Measurements from ENCODE around the gene CYB5D1. TPM values are rescaled to one million over a fixed set of nuclear protein-coding genes. Genes with fewer than 3 reads are reported as not detected.

The CYB5D1 gene
- total RNA-seq, 2 experiments from 2014 or later = 18.1 to 24.8 TPM

GRCh38 chr17:7834957-7835813, 22.6 kb upstream of the CYB5D1 start:
- Histone ChIP-seq H3K9me3 (ENCODE audit: low read length) (no peaks in the 10 kb centered on the region), H3K4me2 (ENCODE audit: low read length) (peak overlapping the region; percentile 93), H3K27ac (ENCODE audit: low read depth, low read length, poor library complexity, severe bottlenecking) (peak overlapping the region; percentile 91), H3K4me1 (ENCODE audit: insufficient read depth, low read length, poor library complexity, severe bottlenecking) (peaks cover 40% of the 10 kb centered on the region), H2AFZ (ENCODE audit: low read length) (peak overlapping the region; percentile 42; the same call in 1 of the 2 replicates), H3K36me3 (ENCODE audit: insufficient read depth, low read length) (peaks cover 1% of the 10 kb centered on the region; the same call in 1 of the 2 replicates), H3K9me2 (ENCODE audit: insufficient read depth, low read length) (no peaks in the 10 kb centered on the region), H4K20me1 (ENCODE audit: insufficient read depth, low read length) (no peaks in the 10 kb centered on the region), H3K4me3 (ENCODE audit: low read depth, low read length, poor library complexity, severe bottlenecking) (peak overlapping the region; percentile 78), H3K79me2 (ENCODE audit: insufficient read depth, low read depth, low read length) (peaks cover 26% of the 10 kb centered on the region; the same call in 1 of the 2 replicates)
- POLR2A ChIA-PET = interaction anchor here (0.7 to 1.5 kb wide), 3 partner anchors 10 to 353 kb away, joined by 3 to 6 read pairs (median 5); partner anchors contain the start of gene TP53
- BruUV-seq (replicated peaks) = no TSS peak
- CTCF ChIA-PET (ENCODE audit: unreplicated experiment) = interaction anchor here (0.5 to 1.2 kb wide), 4 partner anchors 10 to 317 kb away, joined by 3 to 9 read pairs (median 4); partner anchors contain the start of gene PER1
- peak; percentile 95 for DNase-seq (ENCODE audit: low spot score)
- intact Hi-C loops (cut with micrococcal nuclease; ENCODE audit: unreplicated experiment) = loop anchor here (1.0 to 10.0 kb wide), 8 partner anchors 8 to 583 kb away; partner anchors contain the start of genes CTDNEP1, ELP5, HES7 and NAA38
- TF ChIP-seq, protein P1, sequence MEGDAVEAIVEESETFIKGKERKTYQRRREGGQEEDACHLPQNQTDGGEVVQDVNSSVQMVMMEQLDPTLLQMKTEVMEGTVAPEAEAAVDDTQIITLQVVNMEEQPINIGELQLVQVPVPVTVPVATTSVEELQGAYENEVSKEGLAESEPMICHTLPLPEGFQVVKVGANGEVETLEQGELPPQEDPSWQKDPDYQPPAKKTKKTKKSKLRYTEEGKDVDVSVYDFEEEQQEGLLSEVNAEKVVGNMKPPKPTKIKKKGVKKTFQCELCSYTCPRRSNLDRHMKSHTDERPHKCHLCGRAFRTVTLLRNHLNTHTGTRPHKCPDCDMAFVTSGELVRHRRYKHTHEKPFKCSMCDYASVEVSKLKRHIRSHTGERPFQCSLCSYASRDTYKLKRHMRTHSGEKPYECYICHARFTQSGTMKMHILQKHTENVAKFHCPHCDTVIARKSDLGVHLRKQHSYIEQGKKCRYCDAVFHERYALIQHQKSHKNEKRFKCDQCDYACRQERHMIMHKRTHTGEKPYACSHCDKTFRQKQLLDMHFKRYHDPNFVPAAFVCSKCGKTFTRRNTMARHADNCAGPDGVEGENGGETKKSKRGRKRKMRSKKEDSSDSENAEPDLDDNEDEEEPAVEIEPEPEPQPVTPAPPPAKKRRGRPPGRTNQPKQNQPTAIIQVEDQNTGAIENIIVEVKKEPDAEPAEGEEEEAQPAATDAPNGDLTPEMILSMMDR (conservative IDR thresholded peaks at IDR 0.05; ENCODE audit: low read length) = peak; percentile 81
- TF ChIP-seq EZH2phosphoT487 (IDR thresholded peaks at IDR 0.05; ENCODE audit: borderline replicate concordance, low read depth, low read length) = no peak

DNA sequence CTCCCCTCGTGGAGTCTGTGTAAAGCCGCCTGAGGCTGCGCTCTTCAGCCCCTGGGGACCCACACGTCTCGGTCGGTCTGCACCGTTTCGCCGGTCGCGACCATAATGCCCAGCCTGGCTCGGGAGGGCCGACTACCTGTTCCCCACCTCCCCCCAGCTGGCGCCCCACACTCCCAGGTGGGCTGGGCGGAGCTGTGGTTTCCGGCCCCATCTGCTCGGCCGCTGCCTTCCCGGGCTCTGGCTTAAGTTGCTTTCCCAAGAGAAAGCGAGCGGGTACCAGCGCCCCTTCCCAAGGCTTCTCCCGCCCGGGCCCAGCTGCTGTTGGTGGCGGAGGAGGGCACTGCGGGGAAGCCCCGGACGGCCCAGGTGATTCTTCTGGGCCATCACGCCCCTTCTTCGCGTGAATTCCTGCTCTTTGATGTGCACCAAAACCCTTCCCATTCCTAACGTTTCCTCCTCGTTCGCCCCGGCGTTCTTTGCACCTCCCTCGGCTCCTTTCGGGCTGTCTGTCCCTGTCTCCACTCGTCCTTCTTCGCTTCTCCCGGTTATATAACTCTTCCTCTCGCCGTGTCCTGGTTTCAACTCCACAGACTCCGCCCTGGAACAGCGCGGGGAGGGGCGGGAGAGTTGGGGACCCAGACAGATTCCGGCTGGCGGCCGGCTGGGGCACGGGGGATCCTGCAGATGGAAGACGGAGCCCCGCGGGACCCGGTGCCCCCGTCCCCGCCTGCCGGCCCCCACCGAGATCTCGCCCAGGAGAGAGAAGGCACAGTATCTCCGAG, 21.8 kb upstream of the CYB5D1 start:
- H2AFZ ChIP-seq (ENCODE audit: low read length) = peak overlapping the region; percentile 26; the same call in 1 of the 2 replicates
- H3K27ac ChIP-seq (ENCODE audit: low read depth, low read length, poor library complexity, severe bottlenecking) = peak overlapping the region; percentile 91
- ChIA-PET CTCF (ENCODE audit: unreplicated experiment) (no interaction called here), POLR2A (interaction anchor here (0.6 to 1.5 kb wide), 3 partner anchors 9 to 352 kb away, joined by 3 to 6 read pairs (median 5); no protein-coding TSS in a partner anchor)
- DNase-seq (ENCODE audit: low spot score) = no peak
- H3K9me2 ChIP-seq (ENCODE audit: insufficient read depth, low read length) = no peaks in the 10 kb centered on the region
- H3K4me2 ChIP-seq (ENCODE audit: low read length) = peak overlapping the region; percentile 93
- intact Hi-C loops (cut with micrococcal nuclease; ENCODE audit: unreplicated experiment) = loop anchor here (1.0 to 10.0 kb wide), 8 partner anchors 7 to 584 kb away; partner anchors contain the start of genes CTDNEP1, ELP5, HES7 and NAA38
- no peak for TF ChIP-seq EZH2phosphoT487 (IDR thresholded peaks at IDR 0.05; ENCODE audit: borderline replicate concordance, low read depth, low read length)
- TF ChIP-seq, protein P1 (conservative IDR thresholded peaks at IDR 0.05; ENCODE audit: low read length) = no peak
- peaks cover 9% of the 10 kb centered on the region; the same call in 1 of the 2 replicates for H3K36me3 ChIP-seq (ENCODE audit: insufficient read depth, low read length)
- peaks cover 8% of the 10 kb centered on the region; the same call in 1 of the 2 replicates for H4K20me1 ChIP-seq (ENCODE audit: insufficient read depth, low read length)
- H3K4me1 ChIP-seq (ENCODE audit: insufficient read depth, low read length, poor library complexity, severe bottlenecking) = peaks cover 48% of the 10 kb centered on the region
- H3K79me2 ChIP-seq (ENCODE audit: insufficient read depth, low read depth, low read length) = peaks cover 34% of the 10 kb centered on the region; the same call in 1 of the 2 replicates
- H3K4me3 ChIP-seq (ENCODE audit: low read depth, low read length, poor library complexity, severe bottlenecking) = peak overlapping the region; percentile 78
- TSS peak; percentile 63 for BruUV-seq (replicated peaks)
- H3K9me3 ChIP-seq (ENCODE audit: low read length) = no peaks in the 10 kb centered on the region

Data from OCI-LY7 (cell line).